Hepatocyte (in vitro differentiated cells): Measurements from ENCODE around the gene CDK5R1. TPM values are rescaled to one million over a fixed set of nuclear protein-coding genes. Genes with fewer than 3 reads are reported as not detected.

ENCODE experiments used
- DNase-seq: peaks from one replicate; pipeline ENCODE4 v3.0.0-alpha.2; 2016; ENCODE audit warnings: low spot score
- H2AFZ ChIP-seq: fragments of 200-600 bp; sonication (generic); 2 replicates; pipeline ENCODE4 v1.6.0; 2016; ENCODE audit warnings: antibody characterized with exemption, mild to moderate bottlenecking
- H3K27ac ChIP-seq: fragments of 200-600 bp; sonication (generic); 2 replicates; pipeline ENCODE4 v1.5.1; 2016; ENCODE audit warnings: mild to moderate bottlenecking
- H3K27me3 ChIP-seq: fragments of 200-600 bp; sonication (generic); 2 replicates; pipeline ENCODE4 v1.6.1; 2016
- H3K36me3 ChIP-seq: fragments of 200-600 bp; sonication (generic); replicated peaks from 2 replicates; pipeline ENCODE4 v1.5.1; 2016; ENCODE audit warnings: low read depth; ENCODE audit not compliant: insufficient read depth
- H3K4me1 ChIP-seq: fragments of 200-600 bp; sonication (generic); 2 replicates; pipeline ENCODE4 v1.5.1; 2016; ENCODE audit warnings: mild to moderate bottlenecking, moderate library complexity; ENCODE audit not compliant: insufficient read depth
- H3K4me2 ChIP-seq: fragments of 200-600 bp; sonication (generic); 2 replicates; pipeline ENCODE4 v1.6.0; 2016
- H3K4me3 ChIP-seq: fragments of 200-600 bp; sonication (generic); 2 replicates; pipeline ENCODE4 v1.5.1; 2016; ENCODE audit warnings: mild to moderate bottlenecking
- H3K79me2 ChIP-seq: fragments of 200-600 bp; sonication (generic); 2 replicates; pipeline ENCODE4 v1.6.0; 2017; ENCODE audit warnings: mild to moderate bottlenecking
- H3K9me2 ChIP-seq: fragments of 200-600 bp; sonication (generic); replicated peaks from 2 replicates; pipeline ENCODE4 v1.6.0; 2017; ENCODE audit warnings: mild to moderate bottlenecking; ENCODE audit not compliant: insufficient read depth
- H3K9me3 ChIP-seq: fragments of 200-600 bp; sonication (generic); 2 replicates; pipeline ENCODE4 v1.5.1; 2016; ENCODE audit warnings: low read depth, mild to moderate bottlenecking
- H4K20me1 ChIP-seq: fragments of 200-600 bp; sonication (generic); 2 replicates; pipeline ENCODE4 v1.6.0; 2016; ENCODE audit warnings: mild to moderate bottlenecking; ENCODE audit not compliant: insufficient read depth, poor library complexity, severe bottlenecking
- EZH2 ChIP-seq: fragments of 200-600 bp; sonication (generic); IDR thresholded peaks from 2 replicates; pipeline ENCODE4 v1.6.1; 2016; ENCODE audit warnings: antibody characterized with exemption, mild to moderate bottlenecking, borderline replicate concordance
- EZH2phosphoT487 ChIP-seq: fragments of 200-600 bp; sonication (generic); IDR thresholded peaks from one replicate; pipeline ENCODE4 v1.6.1; 2018; ENCODE audit warnings: antibody characterized with exemption, mild to moderate bottlenecking, low read depth, moderate library complexity; ENCODE audit not compliant: unreplicated experiment, severe bottlenecking
- WGBS: methylation state at CpG from one replicate; pipeline ENCODE4 v1.1.6; 2016; ENCODE audit warnings: low lambda C conversion rate; ENCODE audit errors: missing lambda C conversion rate; 5-methylcytosine and 5-hydroxymethylcytosine counted together
- polyA plus RNA-seq: library from polyadenylated mRNA; unstranded; fragments of >200 nt; fragmentation: Nextera tagmentation; extraction: Ambion mirVana; gene quantifications from 2 replicates; pipeline ENCODE4 v1.2.1, GENCODE V29; 2016
- total RNA-seq: library from RNA; depleted of rRNA; stranded (reverse); fragments of >200 nt; gene quantifications from 2 replicates; pipeline ENCODE4 v1.2.3, GENCODE V29; 2014
- TF ChIP-seq, protein P1 (sequence below): fragments of 200-600 bp; sonication (generic); IDR thresholded peaks from 2 replicates; pipeline ENCODE4 v1.5.1; 2016; ENCODE audit warnings: antibody characterized with exemption, mild to moderate bottlenecking; ENCODE audit not compliant: poor library complexity

CDK5R1 gene
- total and polyA plus RNA-seq, 2 experiments from 2014 or later = 0.80 to 1.1 TPM

DNA sequence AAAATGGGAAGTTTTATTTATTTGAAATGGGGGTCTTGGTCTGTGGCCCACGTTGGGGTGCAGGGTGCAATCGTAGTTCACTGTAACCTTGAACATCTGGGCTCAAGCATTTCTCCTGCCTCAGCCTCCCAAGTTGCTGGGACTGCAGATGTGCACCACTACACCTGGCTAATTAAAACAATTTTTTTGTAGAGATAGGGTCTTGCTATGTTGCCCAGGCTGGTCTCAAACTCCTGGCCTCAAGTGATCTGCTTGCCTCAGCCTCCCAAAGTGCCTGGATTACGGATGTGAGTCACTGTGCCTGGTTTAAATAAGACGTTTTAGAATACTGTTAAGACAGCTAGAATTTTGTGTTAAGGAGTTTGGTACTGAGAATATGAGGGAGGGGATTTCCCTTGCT, 26.7 kb upstream of the CDK5R1 start:
- H3K9me3 ChIP-seq = no peaks in the 10 kb centered on the region
- DNase-seq = no peak
- peaks cover 19% of the 10 kb centered on the region for H4K20me1 ChIP-seq
- no peak overlapping the region for H3K27ac ChIP-seq
- peaks cover 36% of the 10 kb centered on the region for H3K79me2 ChIP-seq
- no peaks in the 10 kb centered on the region for H3K27me3 ChIP-seq
- TF ChIP-seq, protein P1, sequence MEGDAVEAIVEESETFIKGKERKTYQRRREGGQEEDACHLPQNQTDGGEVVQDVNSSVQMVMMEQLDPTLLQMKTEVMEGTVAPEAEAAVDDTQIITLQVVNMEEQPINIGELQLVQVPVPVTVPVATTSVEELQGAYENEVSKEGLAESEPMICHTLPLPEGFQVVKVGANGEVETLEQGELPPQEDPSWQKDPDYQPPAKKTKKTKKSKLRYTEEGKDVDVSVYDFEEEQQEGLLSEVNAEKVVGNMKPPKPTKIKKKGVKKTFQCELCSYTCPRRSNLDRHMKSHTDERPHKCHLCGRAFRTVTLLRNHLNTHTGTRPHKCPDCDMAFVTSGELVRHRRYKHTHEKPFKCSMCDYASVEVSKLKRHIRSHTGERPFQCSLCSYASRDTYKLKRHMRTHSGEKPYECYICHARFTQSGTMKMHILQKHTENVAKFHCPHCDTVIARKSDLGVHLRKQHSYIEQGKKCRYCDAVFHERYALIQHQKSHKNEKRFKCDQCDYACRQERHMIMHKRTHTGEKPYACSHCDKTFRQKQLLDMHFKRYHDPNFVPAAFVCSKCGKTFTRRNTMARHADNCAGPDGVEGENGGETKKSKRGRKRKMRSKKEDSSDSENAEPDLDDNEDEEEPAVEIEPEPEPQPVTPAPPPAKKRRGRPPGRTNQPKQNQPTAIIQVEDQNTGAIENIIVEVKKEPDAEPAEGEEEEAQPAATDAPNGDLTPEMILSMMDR = no peak
- TF ChIP-seq EZH2 = no peak
- no peak for TF ChIP-seq EZH2phosphoT487
- 98% methylated on average over 4 of the region's 4 CpGs for WGBS
- H3K36me3 ChIP-seq = no peaks in the 10 kb centered on the region
- H2AFZ ChIP-seq = no peak overlapping the region
- H3K9me2 ChIP-seq = no peaks in the 10 kb centered on the region
- no peak overlapping the region for H3K4me3 ChIP-seq
- H3K4me1 ChIP-seq = no peaks in the 10 kb centered on the region
- no peak overlapping the region for H3K4me2 ChIP-seq

DNA sequence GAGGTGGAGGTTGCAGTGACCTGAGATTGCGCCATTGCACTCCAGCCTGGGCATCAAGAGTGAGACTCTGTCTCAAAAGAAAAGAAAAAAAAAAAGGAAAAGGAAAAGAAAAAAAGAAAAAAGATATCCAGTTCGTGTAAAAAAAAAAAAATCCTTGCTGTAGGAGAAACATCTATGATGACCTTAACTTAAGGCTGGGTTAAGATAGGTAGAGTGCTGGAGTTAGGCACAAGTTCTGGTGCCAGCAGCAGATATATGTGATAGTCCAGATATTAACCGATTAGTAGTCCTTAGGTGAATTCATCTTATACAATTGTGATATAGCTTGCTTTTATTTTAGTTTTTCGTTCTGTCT, 25.3 kb upstream of the CDK5R1 start:
- no peaks in the 10 kb centered on the region for H3K36me3 ChIP-seq
- no peaks in the 10 kb centered on the region for H3K9me3 ChIP-seq
- no peak overlapping the region for H3K4me3 ChIP-seq
- no peak overlapping the region for H3K27ac ChIP-seq
- H3K4me1 ChIP-seq = no peaks in the 10 kb centered on the region
- no peaks in the 10 kb centered on the region for H3K27me3 ChIP-seq
- peaks cover 19% of the 10 kb centered on the region for H4K20me1 ChIP-seq
- 88% methylated on average over 4 of the region's 4 CpGs for WGBS
- no peak for DNase-seq
- TF ChIP-seq, protein P1 = no peak
- no peak for TF ChIP-seq EZH2phosphoT487
- no peak overlapping the region for H3K4me2 ChIP-seq
- no peak overlapping the region for H2AFZ ChIP-seq
- H3K79me2 ChIP-seq = peaks cover 33% of the 10 kb centered on the region
- no peaks in the 10 kb centered on the region for H3K9me2 ChIP-seq

DNA sequence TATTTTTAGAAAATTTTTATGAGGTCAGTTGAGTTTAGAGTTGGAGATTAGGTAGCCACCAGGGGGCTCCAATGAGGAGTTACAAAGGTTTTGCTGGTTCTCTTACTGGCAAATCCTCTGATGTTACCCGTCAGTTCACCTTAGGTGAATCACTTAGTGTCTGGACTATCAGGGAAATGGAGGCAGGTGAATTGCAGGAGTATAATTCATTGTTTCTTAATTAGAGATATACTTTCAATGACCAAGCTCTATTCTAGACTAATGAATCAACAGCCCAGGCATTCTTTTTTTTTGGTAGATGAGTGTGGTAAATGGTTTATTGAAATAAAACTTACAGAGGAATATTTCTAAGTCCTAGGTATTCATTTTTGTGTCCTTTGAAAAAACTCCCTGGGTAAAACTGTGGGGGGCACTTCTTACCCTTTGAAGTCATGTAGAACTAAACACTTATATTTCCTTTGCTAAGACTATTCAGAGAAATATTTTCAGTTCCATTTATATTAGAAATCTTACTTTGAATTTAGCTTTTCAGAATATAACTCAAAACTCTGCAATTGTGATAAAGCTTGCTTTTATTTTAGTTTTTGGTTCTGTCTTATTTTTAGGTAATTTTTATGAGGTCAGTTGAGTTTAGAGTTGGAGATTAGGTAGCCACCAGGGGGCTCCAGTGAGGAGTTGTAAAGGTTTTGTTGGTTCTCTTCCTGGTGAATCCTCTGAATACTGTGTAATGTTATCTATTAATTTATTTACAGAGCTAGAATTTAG, 24.8 kb upstream of the CDK5R1 start:
- peaks cover 16% of the 10 kb centered on the region for H4K20me1 ChIP-seq
- H3K27me3 ChIP-seq = no peaks in the 10 kb centered on the region
- no peak overlapping the region for H3K4me2 ChIP-seq
- DNase-seq = peak; percentile 72
- no peak overlapping the region for H3K4me3 ChIP-seq
- peaks cover 33% of the 10 kb centered on the region for H3K79me2 ChIP-seq
- H3K9me3 ChIP-seq = no peaks in the 10 kb centered on the region
- TF ChIP-seq EZH2phosphoT487 (no peak), EZH2 (no peak)
- TF ChIP-seq, protein P1 = peak; percentile 52
- H3K9me2 ChIP-seq = no peaks in the 10 kb centered on the region
- H3K36me3 ChIP-seq = no peaks in the 10 kb centered on the region
- H3K4me1 ChIP-seq = no peaks in the 10 kb centered on the region
- 78% methylated on average over 1 of the region's 1 CpG for WGBS
- H2AFZ ChIP-seq = no peak overlapping the region
- H3K27ac ChIP-seq = no peak overlapping the region
